Pulmonary artery endothelial cell (primary cell): Measurements from ENCODE around the gene CHD3. TPM values are rescaled to one million over a fixed set of nuclear protein-coding genes. Genes with fewer than 3 reads are reported as not detected.
"Not testable (repeated sequence)": the region's sequence is repeated elsewhere in the genome, so short reads cannot be mapped to it uniquely, and the experiment has no call there.

Experiments used
- DNase-seq: peaks from one replicate; pipeline ENCODE4 v3.0.0-alpha.2; 2011; ENCODE audit warnings: low read depth, low spot score
- total RNA-seq: library from RNA; depleted of rRNA; stranded (reverse); fragments of >200 nt; gene quantifications from 2 replicates; pipeline ENCODE4 v1.2.3, GENCODE V29; 2014

CHD3 gene
- total RNA-seq, 1 donor from 2014 or later = 144 TPM

DNA sequence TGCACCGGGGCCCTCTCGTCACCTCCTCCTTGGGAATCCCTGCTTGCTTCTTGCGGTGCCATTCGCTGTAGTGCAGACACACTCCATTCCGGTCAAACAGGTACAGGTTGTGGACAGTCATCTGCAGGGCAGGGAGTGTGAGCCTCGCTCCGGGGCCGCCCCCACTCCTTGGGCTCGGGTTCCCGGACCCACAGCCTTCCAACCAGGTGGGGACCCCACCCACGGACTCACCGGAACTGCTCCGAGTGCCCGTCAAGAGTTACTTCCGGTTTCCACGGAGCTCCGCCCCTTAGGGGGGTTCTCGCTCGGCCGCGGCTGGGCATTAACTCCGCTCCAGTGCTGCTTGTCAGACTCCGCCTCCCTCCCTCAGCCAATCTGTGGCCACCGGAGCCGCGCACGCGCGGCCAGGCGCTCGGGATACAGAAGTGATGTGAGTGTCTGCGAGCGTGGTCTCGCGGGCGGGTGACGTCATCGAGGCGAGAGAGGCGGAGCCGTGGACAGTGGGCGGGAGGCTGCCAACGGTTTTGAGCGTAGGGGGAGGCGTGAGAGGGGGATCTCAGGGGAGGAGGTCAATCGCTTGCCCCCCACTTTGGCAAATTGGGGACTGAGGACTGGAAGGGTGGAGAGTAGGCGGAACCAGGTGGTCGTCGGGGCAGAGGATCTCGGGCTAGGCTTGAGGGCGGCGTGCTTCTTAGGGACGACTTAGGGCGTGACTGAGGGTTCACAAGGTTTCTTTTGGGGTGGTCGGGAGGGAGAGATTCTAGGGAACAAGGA, 43.3 kb downstream of the CHD3 start, which contains the start of the genes CNTROB and TRAPPC1:
TSS of gene CNTROB (plus strand) at position 498 of the 774 bp plus-strand sequence. CDS start 874 bp downstream, outside the sequence.
TSS of gene TRAPPC1 (minus strand) at position 238 of the 774 bp plus-strand sequence. CDS start at position 121, 117 bp downstream.
- peak; percentile 95 for DNase-seq

DNA sequence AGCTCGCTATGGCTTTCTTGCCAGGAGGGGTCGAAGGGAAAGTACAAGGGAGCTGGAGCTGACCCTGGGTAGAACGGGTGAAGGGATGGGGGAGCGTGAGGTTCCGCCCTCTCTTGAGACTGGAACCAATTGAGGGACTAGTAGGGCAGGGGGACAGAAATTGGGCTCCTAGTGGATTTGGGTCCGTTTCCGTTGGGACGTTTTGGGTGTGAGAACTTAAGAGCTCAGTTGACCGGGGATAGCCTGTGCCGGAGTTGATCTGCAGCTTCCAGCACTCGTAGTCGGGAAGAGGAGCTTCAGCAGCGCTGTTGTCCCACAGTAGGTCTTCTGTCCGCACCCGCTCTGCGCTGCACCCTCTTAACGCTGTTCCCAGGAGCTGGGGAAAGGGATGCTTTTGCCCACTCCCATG, 43.9 kb downstream of the CHD3 start:
- DNase-seq = no peak

DNA sequence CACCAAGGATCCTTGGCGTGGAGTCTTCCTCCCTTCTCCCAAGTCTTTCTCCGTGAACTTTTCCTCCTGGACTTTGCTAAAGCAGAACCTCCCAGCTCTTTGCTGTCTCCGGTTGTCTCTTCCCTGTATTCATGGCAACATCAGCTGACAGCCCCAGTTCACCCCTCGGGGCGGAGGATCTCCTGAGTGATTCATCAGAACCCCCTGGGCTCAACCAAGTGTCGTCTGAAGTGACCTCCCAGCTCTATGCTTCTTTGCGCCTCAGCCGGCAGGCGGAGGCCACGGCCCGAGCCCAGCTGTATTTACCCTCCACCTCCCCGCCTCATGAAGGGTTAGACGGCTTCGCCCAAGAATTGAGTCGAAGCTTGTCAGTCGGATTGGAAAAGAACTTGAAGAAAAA, 44.4 kb downstream of the CHD3 start:
- no peak for DNase-seq

DNA sequence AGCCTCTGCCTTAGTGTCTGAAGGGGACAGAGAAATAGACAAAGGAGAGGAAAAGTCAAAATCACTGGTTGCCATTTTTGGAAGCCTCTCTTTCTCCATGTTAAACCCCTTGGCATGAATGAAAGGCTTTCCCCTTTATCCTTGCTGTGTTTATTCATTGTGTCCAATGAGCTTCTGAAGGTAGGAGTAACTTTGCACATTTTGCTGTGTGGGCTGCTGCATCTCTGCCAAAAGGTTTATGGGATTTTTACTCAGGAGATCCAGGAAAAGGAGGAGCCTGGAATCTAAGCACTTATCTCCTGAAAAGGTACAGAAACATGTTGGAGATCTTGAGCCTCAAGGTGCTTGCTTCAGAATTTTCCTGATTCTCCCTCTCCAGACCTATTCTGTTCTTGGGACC, 47.3 kb downstream of the CHD3 start:
- DNase-seq = no peak

DNA sequence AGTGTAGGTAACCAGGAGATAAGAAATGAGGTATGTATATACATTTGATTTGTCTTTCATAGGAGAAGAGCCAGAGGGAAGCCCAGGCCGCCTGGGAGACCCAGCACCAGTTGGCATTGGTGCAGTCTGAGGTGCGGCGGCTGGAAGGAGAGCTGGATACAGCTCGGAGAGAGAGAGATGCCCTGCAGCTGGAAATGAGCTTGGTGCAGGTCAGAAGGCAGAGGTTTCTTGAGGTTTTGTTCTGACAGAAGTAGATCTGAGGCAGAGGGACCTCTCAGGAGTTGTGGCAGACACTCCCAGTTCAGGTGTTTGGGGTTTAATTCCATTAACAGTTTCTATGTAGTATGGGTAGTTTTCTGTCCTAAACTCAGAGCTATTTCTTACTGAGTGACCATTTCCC, 51.4 kb downstream of the CHD3 start:
- no peak for DNase-seq

DNA sequence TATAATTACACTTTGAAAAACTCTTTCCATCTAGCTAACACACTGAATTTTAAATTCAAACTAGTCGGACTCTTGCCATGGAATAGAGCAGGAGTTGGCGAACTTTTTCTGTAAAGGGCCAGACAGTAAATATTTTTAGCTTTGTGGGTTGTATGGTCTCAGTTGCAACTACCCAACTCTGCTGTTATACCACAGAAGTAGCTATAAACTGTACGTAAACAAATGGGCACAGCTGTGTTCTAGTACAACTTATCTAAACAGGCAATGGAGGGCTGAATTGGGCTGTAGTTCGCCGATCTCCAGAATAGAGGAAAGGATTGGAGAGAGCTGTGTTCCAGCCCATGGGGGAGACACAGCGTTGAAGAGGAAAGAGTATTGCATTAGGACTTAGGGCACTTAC, 52.2 kb downstream of the CHD3 start:
- DNase-seq = no peak

DNA sequence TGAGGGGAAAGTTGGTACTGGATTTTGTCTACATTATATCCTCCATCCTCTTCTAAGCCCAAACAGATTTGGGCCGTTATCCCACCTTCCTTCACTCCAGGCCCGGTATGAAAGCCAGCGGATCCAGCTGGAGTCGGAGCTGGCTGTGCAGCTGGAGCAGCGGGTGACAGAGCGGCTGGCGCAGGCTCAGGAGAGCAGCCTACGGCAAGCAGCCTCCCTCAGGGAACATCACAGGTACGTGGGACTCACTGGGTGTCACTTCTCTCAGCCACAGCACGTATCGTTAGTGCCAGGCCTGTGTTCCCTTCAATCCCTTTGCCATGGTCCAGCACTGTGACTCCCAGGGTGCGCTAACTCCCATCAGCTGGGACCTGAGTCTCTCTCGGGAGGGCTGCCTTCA, 54.7 kb downstream of the CHD3 start:
- DNase-seq = no peak

DNA sequence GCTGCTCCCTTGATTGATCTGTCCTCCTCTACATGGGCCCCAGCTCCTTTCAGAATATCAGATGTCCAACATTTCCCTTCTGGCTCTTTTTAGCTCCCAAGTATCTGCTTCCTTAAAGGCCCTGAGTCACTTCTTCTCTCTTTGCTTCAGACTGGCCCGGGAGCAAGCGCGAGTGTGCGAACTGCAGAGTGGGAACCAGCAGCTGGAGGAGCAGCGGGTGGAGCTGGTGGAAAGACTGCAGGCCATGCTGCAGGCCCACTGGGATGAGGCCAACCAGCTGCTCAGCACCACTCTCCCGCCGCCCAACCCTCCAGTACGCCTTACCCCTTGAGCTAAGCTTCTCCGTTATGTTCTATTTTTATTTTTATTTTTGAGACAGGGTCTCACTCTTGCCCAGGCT, 55.7 kb downstream of the CHD3 start:
- no peak for DNase-seq

DNA sequence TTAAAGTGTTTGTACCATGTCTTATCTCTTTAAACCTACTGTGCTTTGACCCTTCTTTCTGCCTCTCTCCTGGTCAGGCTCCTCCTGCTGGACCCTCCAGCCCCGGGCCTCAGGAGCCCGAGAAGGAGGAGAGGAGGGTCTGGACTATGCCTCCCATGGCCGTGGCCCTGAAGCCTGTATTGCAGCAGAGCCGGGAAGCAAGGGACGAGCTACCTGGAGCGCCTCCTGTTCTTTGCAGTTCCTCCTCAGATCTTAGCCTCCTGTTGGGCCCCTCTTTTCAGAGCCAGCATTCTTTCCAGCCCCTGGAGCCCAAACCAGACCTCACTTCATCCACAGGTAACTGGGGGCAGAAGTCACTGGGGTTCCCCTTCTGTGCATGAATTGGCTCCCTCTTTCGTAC, 57.1 kb downstream of the CHD3 start:
- DNase-seq = no peak

DNA sequence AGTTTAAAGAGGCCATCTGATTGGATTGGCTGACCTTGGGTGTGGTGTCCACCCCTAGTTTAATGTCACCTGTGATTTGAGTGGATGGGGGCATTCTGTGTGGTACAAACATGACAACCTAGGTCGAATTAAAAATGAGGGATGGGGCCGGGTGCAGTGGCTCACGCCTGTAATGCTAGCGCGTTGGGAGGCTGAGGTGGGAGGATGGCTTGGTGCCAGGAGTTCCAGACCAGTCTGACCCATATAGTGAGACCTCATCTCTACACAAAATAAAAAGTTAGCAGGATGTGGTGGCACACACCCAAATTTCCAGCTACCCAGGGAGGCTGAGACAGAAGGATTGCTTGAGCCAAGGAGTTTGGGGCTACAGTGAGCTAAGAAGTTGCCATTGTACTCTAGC, 57.9 kb downstream of the CHD3 start:
- no peak for DNase-seq

DNA sequence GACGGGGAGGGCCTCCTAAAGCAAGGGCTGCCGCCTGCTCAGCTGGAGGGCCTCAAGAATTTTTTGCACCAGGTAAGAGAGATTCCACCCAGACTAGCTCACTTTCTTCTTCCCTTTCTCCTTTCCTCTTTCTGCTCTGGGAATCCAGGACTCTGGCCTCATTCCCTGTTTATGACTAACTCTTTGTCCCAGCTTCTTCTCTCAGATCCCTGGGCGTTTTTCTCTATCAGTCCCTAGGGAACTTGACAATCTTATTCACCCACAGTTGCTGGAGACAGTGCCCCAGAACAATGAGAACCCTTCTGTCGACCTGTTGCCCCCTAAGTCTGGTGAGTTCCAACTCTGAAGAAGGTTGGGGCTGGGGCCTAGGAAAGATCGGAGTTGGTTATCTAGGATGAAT, 59.1 kb downstream of the CHD3 start:
- no peak for DNase-seq

DNA sequence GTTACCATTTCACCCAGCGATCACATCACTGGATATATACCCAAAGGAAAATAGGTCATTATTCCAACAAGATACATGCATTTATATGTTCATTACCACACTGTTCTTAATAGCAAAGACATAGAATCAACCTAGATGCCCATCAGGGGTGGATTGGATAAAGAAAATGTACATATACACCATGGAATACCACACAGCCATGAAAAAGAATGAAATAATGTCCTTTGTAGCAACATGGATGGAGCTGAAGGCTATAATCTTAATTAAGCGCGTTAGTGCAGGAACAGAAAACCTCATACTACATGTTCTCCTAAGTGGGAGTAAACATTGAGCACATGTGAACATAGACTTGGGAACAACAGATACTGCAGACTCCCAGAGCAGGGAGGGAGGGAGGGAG, 62.0 kb downstream of the CHD3 start:
- DNase-seq = no peak

DNA sequence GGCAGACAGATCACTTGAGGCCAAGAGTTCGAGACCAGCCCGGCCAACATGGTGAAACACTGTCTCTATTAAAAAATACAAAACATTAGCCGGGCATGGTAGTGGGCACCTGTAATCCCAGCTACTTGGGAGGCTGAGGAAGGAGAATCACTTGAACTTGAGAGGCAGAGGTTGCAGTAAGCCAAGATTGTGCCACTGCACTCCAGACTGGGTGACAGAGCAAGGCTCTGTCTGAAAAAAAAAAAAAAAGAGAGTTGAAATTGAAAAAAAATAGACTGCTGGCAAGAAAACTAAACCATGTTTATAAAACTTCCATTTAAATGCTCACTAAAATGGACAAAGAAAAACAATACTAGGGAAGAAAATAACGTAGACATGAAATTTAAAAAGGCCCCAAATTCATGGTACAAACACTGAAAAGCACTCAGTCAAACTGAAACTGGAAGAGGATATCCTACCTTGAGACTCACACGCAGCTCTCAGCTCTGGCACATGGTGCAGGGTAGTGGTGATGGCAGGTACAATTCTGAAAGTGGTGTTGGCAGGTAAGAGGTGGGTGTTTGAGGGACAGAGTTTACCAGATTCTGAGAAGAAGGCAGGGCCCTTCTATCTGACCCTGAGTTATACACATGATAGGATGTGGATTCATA, 62.7 kb downstream of the CHD3 start:
- no peak for DNase-seq

DNA sequence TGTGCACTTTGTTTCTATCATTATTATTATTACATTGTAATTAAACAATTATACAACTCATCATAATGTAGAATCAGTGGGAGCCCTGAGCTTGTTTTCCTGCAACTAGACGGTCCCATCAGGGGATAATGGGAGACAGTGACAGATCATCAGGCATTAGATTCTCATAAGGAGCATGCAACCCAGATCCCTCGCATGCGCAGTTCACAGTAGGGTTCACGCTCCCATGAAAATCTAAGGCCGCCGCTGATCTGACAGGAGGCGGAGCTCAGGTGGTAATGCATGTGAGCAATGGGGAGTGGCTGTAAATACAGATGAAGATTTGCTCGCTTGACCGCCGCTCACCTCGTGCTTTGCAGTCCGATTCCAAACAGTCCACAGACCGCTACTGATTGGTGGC, 64.7 kb downstream of the CHD3 start:
- DNase-seq = not testable (repeated sequence)

DNA sequence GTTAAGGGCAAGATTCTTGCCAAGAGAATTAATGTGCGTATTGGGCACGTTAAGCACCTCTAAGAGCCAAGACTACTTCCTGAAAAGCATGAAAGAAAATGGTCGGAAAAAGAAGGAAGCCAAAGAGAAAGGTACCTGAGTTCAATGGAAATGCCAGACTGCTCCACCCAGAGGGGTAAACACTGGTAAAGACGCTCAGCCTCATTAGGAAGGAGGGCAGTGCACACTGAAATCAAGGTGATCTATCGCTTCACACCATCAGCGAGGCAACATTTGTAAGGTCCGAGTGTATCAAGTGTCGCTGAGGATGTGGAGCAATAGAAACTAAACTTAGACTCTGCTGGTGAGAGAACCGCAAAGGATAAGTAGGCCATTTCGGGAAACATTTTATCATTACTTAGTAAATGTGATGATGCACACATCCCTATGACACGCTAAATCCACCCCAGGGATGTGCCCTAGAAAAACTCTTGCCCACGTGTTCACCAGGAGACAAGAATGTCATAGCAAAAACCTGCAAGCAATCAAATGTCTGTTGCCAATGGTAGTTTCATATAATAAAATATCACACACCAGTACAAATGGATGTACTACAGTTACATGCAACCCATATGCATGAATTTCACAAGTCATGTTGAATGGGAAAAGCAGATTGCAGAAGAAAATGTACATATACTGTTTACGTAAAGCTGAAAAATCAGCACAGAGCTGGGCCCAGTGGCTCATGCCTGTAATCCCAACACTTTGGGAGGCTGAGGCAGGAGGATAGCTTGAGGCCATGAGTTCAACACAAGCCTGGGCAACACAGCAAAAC, 67.0 kb downstream of the CHD3 start:
- no peak for DNase-seq

DNA sequence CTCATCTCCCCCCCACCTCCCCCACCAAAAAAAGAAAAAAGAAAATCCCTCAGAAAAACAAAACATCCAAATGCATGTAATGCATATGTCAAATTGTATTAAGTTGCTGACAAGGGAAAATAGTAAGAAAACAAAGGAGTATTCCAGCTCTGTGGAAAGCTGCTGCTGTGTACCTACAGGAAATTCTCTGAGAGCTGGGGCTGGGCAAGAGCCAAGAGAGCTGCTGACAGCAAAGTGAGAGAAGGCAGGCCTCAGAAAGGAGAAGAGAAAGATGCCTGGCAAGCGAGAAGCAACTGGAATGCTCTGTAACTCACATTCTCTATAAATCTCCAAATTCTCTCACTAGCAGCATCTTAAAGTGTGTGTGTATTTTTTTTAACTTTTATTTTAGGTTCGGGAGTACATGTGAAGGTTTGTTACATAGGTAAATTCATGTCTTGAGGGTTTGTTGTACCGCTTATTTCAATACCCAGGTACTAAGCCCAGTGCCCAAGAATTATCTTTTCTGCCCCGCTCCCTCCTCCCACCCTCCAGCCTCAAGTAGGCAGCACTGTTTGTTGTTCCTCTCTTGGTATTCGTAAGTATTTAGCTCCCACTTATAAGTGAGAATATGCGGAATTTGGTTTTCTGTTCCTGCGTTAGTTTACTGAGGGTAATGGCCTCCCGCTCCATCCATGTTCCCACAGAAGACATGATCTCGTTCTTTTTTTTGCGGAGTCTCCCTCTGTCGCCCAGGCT, 67.8 kb downstream of the CHD3 start:
- no peak for DNase-seq

DNA sequence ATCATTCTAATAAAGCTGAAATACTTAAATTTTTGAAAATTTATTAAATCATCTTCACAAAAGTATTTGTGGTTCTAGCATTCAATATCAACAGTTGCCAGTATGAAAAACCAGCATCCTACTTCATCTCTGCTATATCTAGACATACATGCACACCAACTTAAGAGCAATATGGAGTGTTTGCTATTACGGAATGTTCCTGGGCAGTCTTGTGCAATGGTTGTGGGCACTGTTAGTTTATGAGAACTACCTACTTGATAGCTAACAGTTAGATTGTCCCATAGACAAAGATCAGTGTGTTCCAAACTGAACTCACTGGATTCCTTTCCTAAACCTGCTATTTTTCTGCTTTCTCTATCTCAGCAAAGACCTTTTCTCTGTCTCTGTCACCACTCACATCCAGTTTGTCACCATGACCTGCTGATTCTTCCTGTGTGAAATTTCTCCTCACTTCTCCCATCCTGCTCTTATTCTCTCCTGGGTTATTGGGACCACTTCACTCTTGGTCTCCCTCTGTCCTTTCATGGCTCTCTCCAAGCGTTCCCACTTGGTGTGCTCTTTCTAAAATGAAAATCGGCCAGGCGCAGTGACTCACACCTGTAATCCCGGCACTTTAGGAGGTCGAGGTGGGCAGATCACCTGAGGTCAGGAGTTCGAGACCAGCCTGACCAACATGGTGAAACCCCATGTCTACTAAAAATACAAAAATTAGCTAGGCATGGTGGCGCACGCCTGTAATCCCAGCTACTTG, 71.1 kb downstream of the CHD3 start:
- DNase-seq = no peak

DNA sequence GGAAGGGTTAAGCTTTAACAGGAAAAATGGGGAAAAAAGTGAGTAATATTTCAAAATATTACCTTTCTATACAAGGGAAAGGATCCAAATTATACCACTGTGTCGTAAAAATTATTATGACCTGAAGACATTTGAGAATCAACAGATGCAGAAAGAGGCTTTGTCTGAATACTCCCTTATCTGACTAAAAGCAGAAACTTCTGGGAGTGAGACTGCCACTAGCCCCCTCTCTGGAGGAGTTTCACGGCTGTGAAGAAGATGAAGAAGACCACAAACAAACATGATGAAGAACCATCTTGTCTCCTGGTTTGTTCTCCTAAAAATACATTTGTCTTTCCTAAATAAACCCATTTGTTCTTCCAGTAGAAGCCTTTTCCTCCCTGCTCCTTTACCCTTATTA, 72.8 kb downstream of the CHD3 start:
- DNase-seq = no peak
